WTC11 (cell line): ENCODE results near the gene PRLR. TPM values are rescaled to one million over a fixed set of nuclear protein-coding genes. Genes with fewer than 3 reads are reported as not detected.

Experiments
- ATAC-seq: fragments of 200-7000 bp; cut with Tn5 transposase; 2 replicates; pipeline ENCODE4 v1.10.0; 2021; ENCODE audit warnings: mild to moderate bottlenecking, moderate library complexity
- CTCF ChIA-PET: fragments of 300-600 bp; sonication (Branson Sonifier 250); formaldehyde crosslinking; loops from one replicate; lab custom pipeline; 2021; ENCODE audit warnings: antibody characterized with exemption; lab: Charles Lee
- POLR2A ChIA-PET: fragments of 350-600 bp; sonication (Branson Sonifier 250); formaldehyde crosslinking; loops from one replicate; lab custom pipeline; 2021; ENCODE audit warnings: antibody characterized with exemption; lab: Charles Lee
- DNase-seq: peaks from one replicate; pipeline ENCODE4 v3.0.0; 2021; ENCODE audit warnings: low spot score
- H3K27ac Mint-ChIP-seq: 2 replicates; pipeline ENCODE4 v1.8.0; 2021; ENCODE audit warnings: mixed read lengths
- H3K27me3 Mint-ChIP-seq: 2 replicates; pipeline ENCODE4 v1.8.0; 2021; ENCODE audit warnings: low read depth, mild to moderate bottlenecking, moderate library complexity, mixed read lengths
- H3K36me3 Mint-ChIP-seq: 2 replicates; pipeline ENCODE4 v1.8.0; 2021; ENCODE audit warnings: mixed read lengths
- H3K4me1 Mint-ChIP-seq: 2 replicates; pipeline ENCODE4 v1.8.0; 2022; ENCODE audit warnings: mixed read lengths
- H3K4me3 Mint-ChIP-seq: 2 replicates; pipeline ENCODE4 v1.8.0; 2021; ENCODE audit warnings: mild to moderate bottlenecking, moderate library complexity, mixed read lengths
- H3K9me3 Mint-ChIP-seq: 2 replicates; pipeline ENCODE4 v1.8.0; 2021; ENCODE audit warnings: mixed read lengths
- AFF4 ChIP-seq: sonication (generic); formaldehyde crosslinking; IDR thresholded peaks from 2 replicates; pipeline ENCODE4 v1.8.1; 2023; ENCODE audit warnings: mild to moderate bottlenecking, missing genetic modification reagents, borderline replicate concordance
- ATF1 ChIP-seq: sonication (generic); formaldehyde crosslinking; IDR thresholded peaks from 2 replicates; pipeline ENCODE4 v1.8.1; 2023; ENCODE audit warnings: mild to moderate bottlenecking, moderate library complexity, missing genetic modification reagents
- ATF2 ChIP-seq: sonication (generic); formaldehyde crosslinking; IDR thresholded peaks from 2 replicates; pipeline ENCODE4 v1.8.1; 2022; ENCODE audit warnings: low read depth, missing genetic modification reagents, borderline replicate concordance
- ATF3 ChIP-seq: sonication (generic); formaldehyde crosslinking; conservative IDR thresholded peaks from 2 replicates; pipeline ENCODE4 v1.8.1; 2022; ENCODE audit warnings: mild to moderate bottlenecking, missing genetic modification reagents
- E2F1 ChIP-seq: sonication (generic); formaldehyde crosslinking; IDR thresholded peaks from 2 replicates; pipeline ENCODE4 v1.8.0; 2022; ENCODE audit warnings: mild to moderate bottlenecking, missing genetic modification reagents
- E2F4 ChIP-seq: sonication (generic); formaldehyde crosslinking; IDR thresholded peaks from 2 replicates; pipeline ENCODE4 v1.8.1; 2022; ENCODE audit warnings: low read depth, mild to moderate bottlenecking, moderate library complexity, missing genetic modification reagents, borderline replicate concordance
- FOXP1 ChIP-seq: sonication (generic); formaldehyde crosslinking; IDR thresholded peaks from 2 replicates; pipeline ENCODE4 v1.8.0; 2022; ENCODE audit warnings: missing genetic modification reagents, mild to moderate bottlenecking, moderate library complexity, borderline replicate concordance
- IRF1 ChIP-seq: sonication (generic); formaldehyde crosslinking; IDR thresholded peaks from 2 replicates; pipeline ENCODE4 v1.8.0; 2023; ENCODE audit warnings: missing genetic modification reagents
- JUN ChIP-seq: sonication (generic); formaldehyde crosslinking; IDR thresholded peaks from 2 replicates; pipeline ENCODE4 v1.8.0; 2023; ENCODE audit warnings: mild to moderate bottlenecking, missing genetic modification reagents
- MLX ChIP-seq: sonication (generic); formaldehyde crosslinking; IDR thresholded peaks from 2 replicates; pipeline ENCODE4 v1.8.1; 2023; ENCODE audit warnings: mild to moderate bottlenecking, missing genetic modification reagents, moderate library complexity
- MXD4 ChIP-seq: fragments of 250-450 bp; sonication (Bioruptor Pico); IDR thresholded peaks from 2 replicates; pipeline ENCODE4 v1.8.0; 2021; ENCODE audit warnings: mild to moderate bottlenecking, moderate library complexity, borderline replicate concordance
- NFE2L1 ChIP-seq: sonication (generic); formaldehyde crosslinking; IDR thresholded peaks from 2 replicates; pipeline ENCODE4 v1.8.1; 2023; ENCODE audit warnings: missing genetic modification reagents
- ZNF121 ChIP-seq: sonication (generic); formaldehyde crosslinking; IDR thresholded peaks from 2 replicates; pipeline ENCODE4 v1.8.0; 2023; ENCODE audit warnings: missing genetic modification reagents
- ZNF138 ChIP-seq: sonication (generic); formaldehyde crosslinking; conservative IDR thresholded peaks from 2 replicates; pipeline ENCODE4 v1.8.1; 2022; ENCODE audit warnings: mild to moderate bottlenecking, moderate library complexity, missing genetic modification reagents
- ZNF416 ChIP-seq: fragments of 250-450 bp; sonication (Bioruptor Pico); IDR thresholded peaks from 2 replicates; pipeline ENCODE4 v1.9.0; 2021; ENCODE audit warnings: mild to moderate bottlenecking, inconsistent platforms
- total RNA-seq: library from RNA; stranded (reverse); gene quantifications from 3 replicates; pipeline ENCODE4 v1.2.3, GENCODE V29; 2021

PRLR gene
- total RNA-seq, 1 experiment from 2014 or later = 3.2 TPM

- Mint-ChIP-seq H3K36me3 (no peaks in the 10 kb centered on the region), H3K27ac (no peak overlapping the region), H3K9me3 (peaks cover 4% of the 10 kb centered on the region; the same call in 1 of the 2 replicates), H3K4me1 (peaks cover 18% of the 10 kb centered on the region), H3K27me3 (no peaks in the 10 kb centered on the region; the same call in 1 of the 2 replicates), H3K4me3 (no peak overlapping the region)
- POLR2A ChIA-PET = no interaction called here
- ATAC-seq (no peak), DNase-seq (no peak)
- CTCF ChIA-PET = interaction anchor here (0.5 to 2.9 kb wide), 14 partner anchors 9 to 1632 kb away, joined by 3 to 33 read pairs (median 5); partner anchors contain the start of genes BRIX1, DNAJC21 and RAD1
- TF ChIP-seq JUN (CRISPR knock-in tag) (no peak), IRF1 (CRISPR knock-in tag) (no peak), AFF4 (CRISPR knock-in tag) (no peak), E2F1 (CRISPR knock-in tag) (no peak), NFE2L1 (CRISPR knock-in tag) (no peak), MXD4 (CRISPR knock-in tag) (no peak)
These were observed 227.8 kb downstream of the PRLR start for GRCh38 chr5:35002459-35002858.

GRCh38 chr5:35001842-35002241, 228.4 kb downstream of the PRLR start:
- ChIA-PET POLR2A (no interaction called here), CTCF (interaction anchor here (0.5 to 2.9 kb wide), 10 partner anchors 8 to 1631 kb away, joined by 3 to 33 read pairs (median 4); partner anchors contain the start of genes BRIX1, DNAJC21 and RAD1)
- H3K9me3 Mint-ChIP-seq = no peaks in the 10 kb centered on the region; the same call in 1 of the 2 replicates
- no peak overlapping the region for H3K4me3 Mint-ChIP-seq
- H3K27me3 Mint-ChIP-seq = no peaks in the 10 kb centered on the region; the same call in 1 of the 2 replicates
- no peak for ATAC-seq
- TF ChIP-seq NFE2L1 (CRISPR knock-in tag) = no peak
- no peak for TF ChIP-seq ATF1 (CRISPR knock-in tag)
- no peak for TF ChIP-seq ZNF138 (CRISPR knock-in tag)
- TF ChIP-seq E2F1 (CRISPR knock-in tag) = no peak
- TF ChIP-seq ZNF121 (CRISPR knock-in tag) = no peak
- no peak for TF ChIP-seq ATF3 (CRISPR knock-in tag)
- no peak for TF ChIP-seq FOXP1
- no peak for TF ChIP-seq ZNF416 (CRISPR knock-in tag)
- TF ChIP-seq MLX (CRISPR knock-in tag) = no peak
- no peak for TF ChIP-seq ATF2 (CRISPR knock-in tag)
- TF ChIP-seq E2F4 (CRISPR knock-in tag) = no peak
- no peaks in the 10 kb centered on the region for H3K36me3 Mint-ChIP-seq
- DNase-seq = no peak
- H3K4me1 Mint-ChIP-seq = peaks cover 18% of the 10 kb centered on the region
- H3K27ac Mint-ChIP-seq = no peak overlapping the region
